Left lung (tissue), 10 donors: ENCODE measurements around the gene CRYBG3. TPM values are rescaled to one million over a fixed set of nuclear protein-coding genes. Genes with fewer than 3 reads are reported as not detected.

Source experiments
- ATAC-seq: fragments of 200-7000 bp; cut with Tn5 transposase; one replicate; pipeline ENCODE4 v1.9.1; 2020; ENCODE audit warnings: moderate library complexity
- DNase-seq, 4 donors: peaks; one replicate each; pipeline ENCODE4 v3.0.0-alpha.2; 2013 to 2020
- H3K27ac ChIP-seq, 2 donors: fragments of 200-600 bp; sonication (generic) in 1 of 2; one replicate each; pipeline versions ENCODE4 v1.5.0 to v1.8.0; 2020 to 2021
- H3K27me3 ChIP-seq, 2 donors: fragments of 200-600 bp; sonication (generic) in 1 of 2; one replicate each; pipeline versions ENCODE4 v1.5.0 to v1.8.0; 2020 to 2021
- H3K36me3 ChIP-seq, 2 donors: fragments of 200-600 bp; sonication (generic) in 1 of 2; one replicate each; pipeline versions ENCODE4 v1.5.0 to v1.8.0; 2020 to 2021
- H3K4me1 ChIP-seq, 2 donors: fragments of 200-600 bp; one replicate each; pipeline ENCODE4 v1.8.0; 2021
- H3K4me3 ChIP-seq, 2 donors: fragments of 200-600 bp; sonication (generic) in 1 of 2; one replicate each; pipeline versions ENCODE4 v1.5.0 to v1.8.0; 2020 to 2021; ENCODE audit warnings: mild to moderate bottlenecking in 1 of 2
- H3K9me3 ChIP-seq, 2 donors: fragments of 200-600 bp; sonication (generic) in 1 of 2; one replicate each; pipeline versions ENCODE4 v1.5.0 to v1.8.0; 2020 to 2021
- intact Hi-C, 2 donors: fragments of 100-400 bp; cut with DNase I; formaldehyde crosslinking; loops; one replicate each; pipeline versions ENCODE4 v1.11.2 to v1.14.2; 2022
- polyA plus RNA-seq, 6 donors: library from polyadenylated mRNA; unstranded; fragments of 120-200 nt; gene quantifications; one replicate each; pipeline ENCODE4 v1.2.1, GENCODE V29; 2013; ENCODE audit not compliant: insufficient read length in 6 of 6
- total RNA-seq, 2 donors: library from RNA; stranded (reverse); fragmentation: NEBNext Ultra II Directional; extraction: Animal tissue kit (Norgen Biotek cat#: 25700); gene quantifications; one replicate each; pipeline ENCODE4 v1.2.1, GENCODE V29; 2021
- TF ChIP-seq, protein P1 (sequence below), 2 donors: fragments of 200-600 bp; sonication (generic) in 1 of 2; IDR thresholded peaks; one replicate each; pipeline versions ENCODE4 v1.5.0 to v1.8.0; 2021; ENCODE audit warnings: antibody characterized with exemption in 2 of 2
- donor health status: DM: no; HTN: yes; CAD: no.
- donor health status: DM: no; HTN: no; CAD: no.

The CRYBG3 gene
- total and polyA plus RNA-seq, 8 donors = 24.2 to 38.4 (median 31.6) TPM

- H3K4me3 ChIP-seq = no peak overlapping the region
- no peaks in the 10 kb centered on the region for H3K9me3 ChIP-seq
- TF ChIP-seq, protein P1, sequence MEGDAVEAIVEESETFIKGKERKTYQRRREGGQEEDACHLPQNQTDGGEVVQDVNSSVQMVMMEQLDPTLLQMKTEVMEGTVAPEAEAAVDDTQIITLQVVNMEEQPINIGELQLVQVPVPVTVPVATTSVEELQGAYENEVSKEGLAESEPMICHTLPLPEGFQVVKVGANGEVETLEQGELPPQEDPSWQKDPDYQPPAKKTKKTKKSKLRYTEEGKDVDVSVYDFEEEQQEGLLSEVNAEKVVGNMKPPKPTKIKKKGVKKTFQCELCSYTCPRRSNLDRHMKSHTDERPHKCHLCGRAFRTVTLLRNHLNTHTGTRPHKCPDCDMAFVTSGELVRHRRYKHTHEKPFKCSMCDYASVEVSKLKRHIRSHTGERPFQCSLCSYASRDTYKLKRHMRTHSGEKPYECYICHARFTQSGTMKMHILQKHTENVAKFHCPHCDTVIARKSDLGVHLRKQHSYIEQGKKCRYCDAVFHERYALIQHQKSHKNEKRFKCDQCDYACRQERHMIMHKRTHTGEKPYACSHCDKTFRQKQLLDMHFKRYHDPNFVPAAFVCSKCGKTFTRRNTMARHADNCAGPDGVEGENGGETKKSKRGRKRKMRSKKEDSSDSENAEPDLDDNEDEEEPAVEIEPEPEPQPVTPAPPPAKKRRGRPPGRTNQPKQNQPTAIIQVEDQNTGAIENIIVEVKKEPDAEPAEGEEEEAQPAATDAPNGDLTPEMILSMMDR (IDR thresholded peaks at IDR 0.05) = no peak
- peaks cover 4 to 36% of the 10 kb centered on the region in 2 donors for H3K36me3 ChIP-seq
- no peaks in the 10 kb centered on the region for H3K27me3 ChIP-seq
- no peak overlapping the region for H3K27ac ChIP-seq
- intact Hi-C loops = no loop called here
- ATAC-seq = no peak
- DNase-seq = no peak
- peaks cover 0 to 17% of the 10 kb centered on the region in 2 donors for H3K4me1 ChIP-seq
Observed at GRCh38 chr3:97958796-97959195, 137.0 kb downstream of the CRYBG3 start.

DNA sequence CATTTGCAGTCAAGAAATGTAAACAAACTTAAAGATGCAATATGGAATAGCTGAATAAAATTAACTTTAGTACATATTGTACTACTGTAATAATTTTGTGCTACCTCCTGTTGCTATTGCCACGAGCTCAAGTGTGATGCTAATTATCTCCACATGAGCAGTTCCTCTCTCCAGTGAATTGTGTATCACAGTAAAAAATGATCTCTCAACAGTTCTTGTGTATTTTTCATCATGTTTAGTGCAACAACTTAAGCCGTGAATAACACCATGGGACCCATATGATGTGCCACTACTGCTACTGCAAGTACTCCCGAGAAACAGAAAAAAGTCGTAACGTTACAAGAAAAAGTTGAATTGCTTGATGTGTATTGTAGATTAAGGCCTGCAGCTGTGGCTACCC is 138.1 kb downstream of the CRYBG3 start:
- TF ChIP-seq, protein P1 (IDR thresholded peaks at IDR 0.05) = no peak
- DNase-seq (no peak), ATAC-seq (no peak)
- Histone ChIP-seq H3K27me3 (no peaks in the 10 kb centered on the region), H3K27ac (no peak overlapping the region), H3K4me3 (no peak overlapping the region), H3K36me3 (peaks cover 4 to 25% of the 10 kb centered on the region in 2 donors), H3K9me3 (no peaks in the 10 kb centered on the region), H3K4me1 (peaks cover 0 to 9% of the 10 kb centered on the region in 2 donors)
- intact Hi-C loops = no loop called here

- no peak for DNase-seq
- Histone ChIP-seq H3K36me3 (peaks cover 4 to 23% of the 10 kb centered on the region in 2 donors), H3K4me1 (peaks cover 0 to 9% of the 10 kb centered on the region in 2 donors), H3K27ac (no peak overlapping the region), H3K9me3 (no peaks in the 10 kb centered on the region), H3K4me3 (no peak overlapping the region), H3K27me3 (no peaks in the 10 kb centered on the region)
- no peak for ATAC-seq
- intact Hi-C loops = no loop called here
- TF ChIP-seq, protein P1 (IDR thresholded peaks at IDR 0.05) = no peak
Observed at GRCh38 chr3:97960551-97960950, 138.7 kb downstream of the CRYBG3 start.

DNA sequence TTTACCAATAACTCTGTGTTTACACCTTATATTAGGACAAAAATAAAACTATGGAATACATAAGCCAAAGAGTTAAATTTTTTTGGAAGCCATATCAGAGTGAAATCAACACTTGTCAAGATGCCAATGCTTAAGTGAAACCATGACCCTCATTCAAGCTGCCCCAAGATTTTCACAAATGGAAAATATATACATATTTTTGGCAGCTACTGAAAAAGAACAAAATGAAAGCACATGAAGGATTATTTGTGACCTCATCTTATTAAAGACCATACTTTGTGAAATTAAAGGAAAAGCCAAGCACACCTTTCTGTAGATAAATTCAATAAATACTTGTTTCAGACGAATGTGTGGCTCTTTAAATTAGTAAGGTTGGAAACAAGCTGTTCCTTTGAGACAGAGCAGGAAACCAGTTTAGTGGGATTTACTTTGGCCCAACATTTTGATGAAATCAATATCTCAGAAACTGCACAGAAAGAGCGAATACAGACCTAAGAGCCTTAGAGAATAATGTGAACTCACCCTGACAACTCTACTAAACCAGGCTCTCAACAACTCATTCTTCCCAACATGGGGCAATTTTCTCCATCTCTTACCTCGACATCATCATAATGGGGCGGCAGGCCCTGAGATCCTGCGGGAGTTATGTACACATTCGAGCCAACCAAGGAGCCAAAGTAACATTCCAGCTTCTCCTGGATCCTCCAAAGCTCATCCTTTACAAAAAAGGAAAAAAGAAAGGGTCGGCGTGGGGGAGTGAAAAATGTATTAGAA is 139.4 kb downstream of the CRYBG3 start:
- Histone ChIP-seq H3K4me1 (peaks cover 0 to 9% of the 10 kb centered on the region in 2 donors), H3K9me3 (no peaks in the 10 kb centered on the region), H3K36me3 (peaks cover 4 to 26% of the 10 kb centered on the region in 2 donors), H3K27ac (no peak overlapping the region), H3K4me3 (no peak overlapping the region), H3K27me3 (no peaks in the 10 kb centered on the region)
- no peak for DNase-seq
- TF ChIP-seq, protein P1 (IDR thresholded peaks at IDR 0.05) = no peak
- intact Hi-C loops = no loop called here
- no peak for ATAC-seq

DNA sequence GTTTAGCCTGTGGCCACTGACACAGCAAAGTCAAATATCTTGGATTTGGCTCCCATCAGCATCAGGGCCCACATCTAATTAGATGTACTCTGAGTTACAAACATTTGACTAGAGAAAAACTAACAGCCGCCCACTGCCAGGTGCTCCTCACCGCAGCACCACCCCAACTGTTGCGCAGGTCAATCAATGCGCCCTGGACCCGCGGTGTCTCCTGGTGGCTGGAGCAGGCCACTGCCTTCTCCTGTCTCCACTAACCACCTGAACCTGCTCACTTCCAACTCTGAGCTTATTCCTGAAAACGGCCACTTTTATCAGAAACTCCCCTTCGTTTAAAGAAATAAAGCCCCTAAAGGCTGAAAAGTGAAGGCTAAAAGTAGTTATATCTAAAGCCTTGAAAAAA is 146.2 kb downstream of the CRYBG3 start:
- Histone ChIP-seq H3K4me1 (peaks cover 0 to 21% of the 10 kb centered on the region in 2 donors), H3K27me3 (no peaks in the 10 kb centered on the region), H3K36me3 (peaks cover 0 to 16% of the 10 kb centered on the region in 2 donors), H3K4me3 (no peak overlapping the region), H3K9me3 (no peaks in the 10 kb centered on the region), H3K27ac (no peak overlapping the region)
- DNase-seq = no peak
- TF ChIP-seq, protein P1 (IDR thresholded peaks at IDR 0.05) = no peak
- no peak for ATAC-seq
- intact Hi-C loops = no loop called here
